IPS-18c (cell line): Measurements from ENCODE around the gene CCDC138.

ENCODE experiments used
- H3K4me3 ChIP-seq: 2 replicates; pipeline ENCODE4 v1.7.0; 2013; ENCODE audit warnings: low read depth, mild to moderate bottlenecking, low read length, moderate library complexity; ENCODE audit not compliant: insufficient read depth
- H3K9me3 ChIP-seq: one replicate; pipeline ENCODE4 v1.6.1; 2013; ENCODE audit warnings: mild to moderate bottlenecking, low read length, moderate library complexity; ENCODE audit not compliant: control insufficient read depth, insufficient read depth

Gene CCDC138

DNA sequence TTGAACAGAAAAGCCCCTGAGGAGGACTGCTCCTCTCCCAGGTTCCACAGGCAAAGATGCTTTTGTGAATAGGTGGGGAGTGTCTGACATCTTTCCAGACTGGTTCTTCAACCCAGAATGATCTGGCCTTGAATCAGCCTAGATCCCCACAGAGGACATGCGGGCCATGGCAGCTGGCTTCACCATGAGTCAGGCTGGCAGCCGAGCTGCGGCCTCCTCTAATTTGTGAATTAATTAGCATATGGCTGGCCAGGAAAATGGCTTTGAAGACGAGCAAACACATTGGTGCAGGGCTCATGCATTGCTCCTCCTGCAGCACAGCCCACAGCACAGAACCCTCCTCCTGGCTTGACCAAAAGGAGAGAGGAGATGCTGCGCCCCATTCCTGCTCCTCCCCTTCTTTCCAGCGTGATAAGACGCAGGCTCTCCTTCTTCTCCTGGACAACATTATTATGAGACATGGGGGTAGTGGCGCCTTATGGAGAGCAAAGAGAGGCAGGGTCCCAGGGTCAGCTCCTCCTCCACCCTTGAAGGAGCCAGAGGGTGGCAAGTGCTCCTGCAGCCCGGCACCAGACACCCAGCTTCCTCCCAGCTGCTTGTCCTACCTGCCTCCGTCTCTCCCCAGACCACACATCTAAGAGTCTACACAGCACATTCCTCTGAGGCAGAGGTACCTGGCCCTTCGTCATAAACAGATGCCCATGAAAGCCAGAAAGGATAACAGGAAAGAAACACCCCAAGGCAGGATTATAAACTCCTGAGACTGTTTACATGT is 135.8 kb downstream of the CCDC138 start:
- H3K9me3 ChIP-seq: peaks cover 4% of the 10 kb centered on the region
- no peak overlapping the region for H3K4me3 ChIP-seq

- H3K9me3 ChIP-seq: peaks cover 4% of the 10 kb centered on the region
These were observed 136.6 kb downstream of the CCDC138 start for GRCh38 chr2:108923019-108923700.

GRCh38 chr2:108923736-108924579 is 137.4 kb downstream of the CCDC138 start:
- Histone ChIP-seq H3K9me3 (peaks cover 4% of the 10 kb centered on the region), H3K4me3 (no peak overlapping the region)

More at GRCh38 chr2:108923019-108923700, 136.6 kb downstream of the CCDC138 start:
- no peak overlapping the region for H3K4me3 ChIP-seq

GRCh38 chr2:108924580-108925251 is 138.1 kb downstream of the CCDC138 start:
- peaks cover 4% of the 10 kb centered on the region for H3K9me3 ChIP-seq
- no peak overlapping the region for H3K4me3 ChIP-seq

- H3K9me3 ChIP-seq: peaks cover 4% of the 10 kb centered on the region
These were observed 138.7 kb downstream of the CCDC138 start for GRCh38 chr2:108925286-108925685.

DNA sequence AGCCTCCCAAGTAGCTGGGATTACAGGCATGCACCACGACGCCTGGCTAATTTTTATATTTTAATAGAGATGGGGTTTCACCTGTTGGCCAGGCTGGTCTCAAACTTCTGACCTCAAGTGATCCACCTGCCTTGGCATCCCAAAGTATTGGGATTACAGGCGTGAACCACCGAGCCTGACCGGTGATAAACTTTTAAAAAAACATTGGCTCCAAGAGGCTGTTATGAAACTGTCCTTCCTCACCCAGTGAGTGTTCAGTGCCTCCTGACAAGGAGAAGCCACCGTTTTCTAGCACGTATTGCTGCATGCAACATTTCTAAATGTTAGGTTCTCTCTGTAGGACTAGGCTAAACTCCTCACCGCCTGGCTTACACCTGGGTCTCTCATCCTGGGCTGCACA is 139.2 kb downstream of the CCDC138 start:
- Histone ChIP-seq H3K4me3 (no peak overlapping the region), H3K9me3 (peaks cover 4% of the 10 kb centered on the region)

More at GRCh38 chr2:108925286-108925685, 138.7 kb downstream of the CCDC138 start:
- H3K4me3 ChIP-seq: no peak overlapping the region
